NOMO-1 treated with dmso at 0.1 percent for 144 hours (cell line): ENCODE measurements around the gene PLA2R1.

ENCODE experiments used
- DNase-seq: peaks from one replicate; lab custom pipeline; 2025; ENCODE audit not compliant: unreplicated experiment; lab: John Stamatoyannopoulos, UW

PLA2R1 gene

GRCh38 chr2:159897720-159898119 lies 164.7 kb downstream of the PLA2R1 start:
- no peak for DNase-seq

- DNase-seq, result no peak
Measured at GRCh38 chr2:159897081-159897480, 165.3 kb downstream of the PLA2R1 start.

GRCh38 chr2:159895258-159896065 lies 167.0 kb downstream of the PLA2R1 start:
- no peak for DNase-seq

GRCh38 chr2:159894145-159894838 lies 168.1 kb downstream of the PLA2R1 start:
- no peak for DNase-seq

GRCh38 chr2:159892990-159893810 lies 169.2 kb downstream of the PLA2R1 start:
- DNase-seq, result no peak

- DNase-seq, result no peak
Measured at GRCh38 chr2:159891917-159892730, 170.3 kb downstream of the PLA2R1 start.

GRCh38 chr2:159891267-159891588 lies 171.2 kb downstream of the PLA2R1 start:
- DNase-seq, result no peak

GRCh38 chr2:159890551-159891266 lies 171.7 kb downstream of the PLA2R1 start:
- no peak for DNase-seq

GRCh38 chr2:159882130-159882745 lies 180.2 kb downstream of the PLA2R1 start:
- no peak for DNase-seq
